SIG-M5 treated with dmso at 0.1 percent for 504 hours (cell line): Measurements from ENCODE around the gene RMC1.
A peak's percentile ranks its signal among the peaks of the same experiment; 100 is the strongest.
"Not testable (repeated sequence)": the region's sequence is repeated elsewhere in the genome, so short reads cannot be mapped to it uniquely, and the experiment has no call there.

Experiments
- DNase-seq: peaks from one replicate; lab custom pipeline; 2025; ENCODE audit not compliant: unreplicated experiment; lab: John Stamatoyannopoulos, UW

RMC1 gene

DNA sequence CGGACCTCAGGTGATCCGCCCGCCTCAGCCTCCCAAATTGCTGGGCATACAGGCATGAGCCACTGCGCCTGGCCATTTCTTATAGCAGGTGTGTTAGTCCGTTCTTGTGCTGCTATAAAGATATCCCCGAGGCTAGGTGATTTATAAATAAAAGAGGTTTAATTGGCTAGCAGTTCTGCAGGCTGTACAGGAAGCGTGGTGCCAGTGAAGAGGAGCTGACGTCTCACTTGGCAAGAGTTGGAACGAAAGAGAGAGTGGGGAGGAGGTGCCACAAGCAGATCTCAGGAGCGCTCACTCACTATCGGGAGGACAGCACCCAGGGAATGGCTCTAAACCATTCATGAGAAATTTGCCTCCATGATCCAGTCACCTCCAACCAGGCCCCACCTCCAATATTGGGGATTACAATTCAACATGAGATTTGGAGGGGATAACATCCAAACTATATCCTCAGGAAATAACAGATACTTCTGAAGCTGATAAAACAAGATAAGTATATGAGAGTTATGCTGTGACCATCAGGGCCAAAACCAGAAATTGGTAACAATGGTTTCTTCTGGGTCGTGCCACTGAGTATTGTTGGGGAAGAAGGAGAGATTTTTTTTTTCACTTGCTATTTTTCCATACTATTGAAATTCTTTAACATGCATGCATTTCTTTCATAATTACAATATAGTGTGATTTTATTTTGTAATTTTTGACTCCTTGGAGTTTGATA is 7.4 kb upstream of the RMC1 start:
- DNase-seq, result no peak

DNA sequence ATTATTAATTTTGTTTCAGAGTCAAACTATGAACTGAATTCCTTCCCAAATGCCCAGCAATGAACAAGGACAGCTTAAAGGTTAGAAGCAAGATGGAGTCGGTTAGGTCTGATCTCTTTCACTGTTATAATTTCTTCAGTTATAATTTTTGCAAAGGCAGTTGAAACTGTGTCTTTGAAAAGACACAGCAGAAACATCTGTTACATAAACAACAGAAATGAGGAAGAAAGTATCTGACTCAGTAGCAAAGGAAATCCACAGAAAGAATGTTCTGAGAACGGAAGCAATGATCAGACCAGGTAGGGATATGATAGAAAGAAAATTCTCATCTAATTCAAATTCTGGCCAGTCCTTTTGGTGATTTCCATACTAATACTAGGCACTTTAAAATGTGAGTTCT is 5.2 kb upstream of the RMC1 start:
- peak; percentile 33 for DNase-seq

DNA sequence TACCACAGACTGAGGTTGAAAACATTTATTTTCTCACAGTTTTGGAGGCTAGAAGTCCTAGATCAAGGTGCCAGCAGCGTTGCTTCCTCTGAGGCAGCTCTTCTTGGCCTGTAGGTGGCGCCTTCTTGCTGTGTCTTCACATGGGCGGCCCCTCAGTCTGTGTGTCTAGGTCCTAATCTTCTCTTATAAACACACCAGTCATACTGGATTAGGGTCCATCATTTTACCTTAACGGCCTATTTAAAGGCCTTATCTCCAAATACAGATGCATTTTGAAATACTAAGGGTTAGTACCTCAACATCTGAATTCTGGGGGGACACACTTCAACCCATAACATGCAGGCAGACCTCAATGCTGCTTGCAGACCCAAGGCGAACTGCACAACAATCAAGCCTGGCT is 4.4 kb upstream of the RMC1 start:
- DNase-seq, result peak; percentile 88

DNA sequence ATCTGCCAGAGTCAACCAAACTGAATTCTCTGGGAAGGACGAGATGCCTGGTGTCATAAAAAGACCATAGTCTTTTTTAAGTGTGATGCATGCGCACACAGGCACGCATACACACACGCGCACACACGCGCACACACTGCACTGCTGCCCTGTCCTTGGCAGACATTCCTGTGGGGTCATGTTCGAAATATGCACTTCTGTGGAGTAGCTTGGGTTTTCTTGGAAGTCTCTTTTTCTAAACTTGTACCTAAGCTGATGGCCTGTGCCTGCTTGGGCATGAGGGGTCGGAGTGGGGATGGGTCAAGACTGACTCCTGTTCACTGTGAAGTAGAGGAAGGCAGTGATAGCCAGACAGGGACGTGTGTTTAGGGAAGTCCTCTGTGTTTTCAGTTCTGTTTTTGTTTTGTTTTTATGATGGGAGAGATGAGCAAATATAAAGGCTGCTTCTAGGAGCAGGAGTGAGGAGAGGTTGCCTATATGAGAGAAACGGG is 4.0 kb upstream of the RMC1 start:
- DNase-seq, result peak; percentile 33

DNA sequence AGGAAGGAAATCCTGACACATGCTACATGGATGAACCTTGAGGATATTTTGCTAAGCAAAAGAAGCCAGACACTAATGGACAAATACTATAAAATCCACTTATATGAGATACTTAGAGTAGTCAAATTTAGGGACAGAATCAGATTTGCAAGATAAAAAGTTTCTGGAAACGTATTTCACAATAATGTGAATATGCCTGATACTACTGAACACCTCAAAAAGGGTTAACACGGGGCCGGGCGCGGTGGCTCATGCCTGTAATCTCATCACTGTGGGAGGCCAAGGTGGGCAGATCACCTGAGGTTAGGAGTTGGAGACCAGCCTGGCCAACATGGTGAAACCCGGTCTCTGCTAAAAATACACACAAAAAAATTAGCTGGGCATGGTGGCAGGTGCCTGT is 1.7 kb upstream of the RMC1 start:
- DNase-seq, result no peak

DNA sequence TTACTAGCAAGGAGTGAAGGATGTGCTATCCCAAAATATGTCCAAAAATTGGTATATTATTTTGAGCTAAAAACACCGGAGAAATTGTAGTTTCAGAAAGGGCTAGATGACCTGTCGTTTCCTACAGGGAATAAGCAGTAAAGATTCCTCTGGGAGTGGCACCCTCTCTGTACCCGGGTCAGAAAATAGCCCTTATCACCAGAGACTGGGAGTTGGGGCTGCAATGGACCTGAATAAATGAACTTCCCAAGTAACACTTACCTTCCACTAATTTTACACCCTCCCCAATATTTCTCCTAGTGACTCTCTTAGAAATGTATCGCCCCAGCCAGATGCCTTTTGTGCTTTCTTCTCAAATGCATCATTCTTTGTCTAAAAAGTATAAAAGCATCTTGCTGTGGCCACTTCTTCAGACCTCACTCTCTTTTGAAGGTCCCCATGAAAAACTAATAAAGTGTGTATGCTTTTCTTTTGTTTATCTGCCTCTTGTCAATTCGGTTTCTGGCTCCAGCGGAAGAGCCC is 734 bp upstream of the RMC1 start:
- no peak for DNase-seq

DNA sequence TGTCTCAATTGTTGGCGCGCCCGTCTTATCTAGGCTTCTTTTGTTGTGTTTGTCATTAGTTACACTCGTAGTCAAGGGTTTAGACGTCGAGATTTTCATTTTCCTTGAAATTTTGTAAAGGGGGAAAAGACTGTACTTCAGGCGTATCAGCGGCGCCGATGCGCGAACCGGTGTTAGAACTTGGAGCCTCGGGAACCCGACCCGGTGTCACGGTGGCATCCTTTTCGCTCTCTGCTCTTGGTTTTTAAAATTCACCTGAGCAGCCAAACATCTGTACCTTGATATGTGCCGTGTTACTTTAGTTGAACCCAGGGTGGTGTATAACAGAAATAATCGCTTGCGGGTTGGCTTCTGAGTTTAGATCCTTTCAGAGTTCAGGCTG is 643 bp downstream of the RMC1 start:
- no peak for DNase-seq

DNA sequence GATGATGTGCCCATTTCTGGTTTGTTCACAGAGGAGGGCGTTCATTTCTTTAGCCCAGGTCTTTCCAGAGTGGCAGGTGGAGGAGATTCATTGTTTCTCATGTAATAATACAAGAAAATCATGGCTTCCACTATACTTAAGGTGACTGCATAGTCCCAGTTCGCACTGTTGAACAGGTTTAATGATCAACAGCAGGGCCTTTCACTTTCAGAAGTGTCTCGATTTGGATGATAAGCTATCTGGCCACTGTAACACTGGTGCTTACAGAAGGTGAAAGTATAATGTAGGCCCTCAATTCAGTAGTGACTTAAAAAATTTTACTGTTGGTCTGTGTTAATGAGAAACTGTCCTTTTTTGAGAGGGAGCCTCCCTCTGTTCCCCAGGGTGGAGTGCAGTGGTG is 1.4 kb downstream of the RMC1 start:
- DNase-seq, result no peak

DNA sequence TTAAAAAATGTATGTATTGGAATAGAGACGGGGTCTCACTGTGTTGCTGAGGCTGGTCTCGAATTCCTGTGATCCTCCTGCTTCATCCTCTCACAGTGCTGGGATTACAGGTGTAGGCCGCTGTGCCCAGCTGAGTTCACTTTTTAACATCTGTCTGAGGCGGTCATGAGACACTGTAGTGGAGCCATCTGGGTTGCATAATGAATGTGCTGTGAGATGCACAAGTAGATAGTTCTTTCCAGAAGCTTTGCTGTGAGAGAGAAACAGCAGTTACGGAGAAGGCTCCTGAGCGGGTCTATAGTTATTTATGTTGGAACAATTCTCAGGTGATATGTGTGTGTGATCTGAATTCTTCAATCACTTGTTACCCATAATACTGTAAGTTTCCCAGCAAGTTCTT is 3.1 kb downstream of the RMC1 start:
- DNase-seq, result no peak

DNA sequence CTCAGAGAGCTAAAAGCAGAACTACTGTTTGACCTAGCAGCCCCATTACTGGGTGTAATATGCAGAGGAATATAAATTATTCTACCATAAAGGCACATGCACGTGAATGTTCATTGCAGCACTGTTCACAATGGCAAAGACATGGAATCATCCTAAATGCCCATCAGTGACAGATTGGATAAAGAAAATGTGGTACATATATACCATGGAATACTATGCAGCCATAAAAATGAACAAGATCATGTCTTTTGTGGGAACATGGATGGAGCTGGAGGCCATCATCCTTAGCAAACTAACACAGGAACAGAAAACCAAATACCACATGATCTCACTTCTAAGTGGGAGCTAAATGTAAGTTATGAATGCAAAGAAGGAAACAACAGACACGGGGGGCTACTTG is 7.6 kb downstream of the RMC1 start:
- DNase-seq, result not testable (repeated sequence)

DNA sequence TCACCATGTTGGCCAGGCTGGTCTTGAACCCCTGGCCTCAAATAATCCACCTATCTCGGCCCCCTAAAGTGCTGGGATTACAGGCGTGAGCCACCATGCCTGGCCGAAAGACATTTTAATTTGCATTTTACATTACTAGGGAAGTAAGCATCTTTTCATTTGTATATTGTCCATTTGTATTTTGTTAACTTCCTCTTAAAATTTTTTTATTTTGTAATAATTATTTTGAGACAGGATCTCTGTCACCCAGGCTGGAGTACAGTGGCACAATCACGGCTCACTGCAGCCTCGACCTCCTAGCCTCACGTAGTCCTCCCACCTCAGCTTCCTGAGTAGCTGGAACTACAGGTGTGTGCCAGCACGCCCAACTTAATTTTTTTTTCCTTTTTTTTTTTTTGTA is 8.9 kb downstream of the RMC1 start:
- not testable (repeated sequence) for DNase-seq

DNA sequence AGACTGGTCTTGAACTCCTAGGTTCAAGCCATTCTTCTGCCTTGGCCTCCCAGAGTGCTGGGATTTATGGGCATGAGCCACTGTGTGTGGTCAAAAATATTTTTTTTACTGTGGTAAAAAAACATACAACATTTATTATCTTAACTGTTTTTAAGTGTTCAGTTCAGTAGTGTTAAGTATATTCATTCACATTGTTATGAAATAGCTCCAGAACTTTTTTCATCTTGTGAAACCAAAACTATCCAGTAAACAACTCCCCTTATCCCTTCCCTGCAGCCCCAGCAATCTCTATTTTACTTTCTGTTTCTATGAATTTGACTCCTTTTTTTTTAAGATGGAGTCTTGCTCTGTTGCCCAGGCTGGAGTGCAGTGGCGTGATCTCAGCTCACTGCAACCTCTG is 9.3 kb downstream of the RMC1 start:
- no peak for DNase-seq

DNA sequence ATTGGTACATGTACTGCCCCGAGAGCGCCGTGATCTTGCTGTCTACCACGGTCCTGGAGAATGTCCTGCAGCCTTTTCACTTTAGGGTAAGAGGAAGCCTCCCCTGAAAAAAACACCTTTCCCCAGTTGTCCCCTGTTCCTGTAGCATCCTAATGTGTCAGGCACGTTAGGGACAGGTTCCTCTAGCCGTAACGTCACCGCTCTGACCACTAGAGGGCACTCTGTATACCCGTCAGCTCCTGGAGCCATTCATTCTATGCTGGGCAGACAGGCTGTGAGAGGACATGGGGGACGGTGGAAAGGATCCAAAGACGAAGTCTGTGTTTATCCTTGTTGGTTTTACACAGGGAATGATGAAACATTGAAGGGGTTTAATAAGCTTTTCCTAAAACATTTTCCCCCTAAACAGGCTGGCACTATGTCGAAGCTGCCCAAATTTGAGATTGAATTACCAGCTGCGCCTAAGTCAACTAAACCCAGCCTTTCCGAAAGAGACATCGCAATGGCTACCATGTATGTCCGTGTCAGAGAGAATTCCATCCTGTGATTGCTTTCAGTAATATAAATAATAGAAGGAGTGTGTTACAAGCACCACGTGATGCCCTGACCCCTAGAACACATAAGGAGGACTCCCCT is 12.7 kb downstream of the RMC1 start:
- DNase-seq, result peak; percentile 75

DNA sequence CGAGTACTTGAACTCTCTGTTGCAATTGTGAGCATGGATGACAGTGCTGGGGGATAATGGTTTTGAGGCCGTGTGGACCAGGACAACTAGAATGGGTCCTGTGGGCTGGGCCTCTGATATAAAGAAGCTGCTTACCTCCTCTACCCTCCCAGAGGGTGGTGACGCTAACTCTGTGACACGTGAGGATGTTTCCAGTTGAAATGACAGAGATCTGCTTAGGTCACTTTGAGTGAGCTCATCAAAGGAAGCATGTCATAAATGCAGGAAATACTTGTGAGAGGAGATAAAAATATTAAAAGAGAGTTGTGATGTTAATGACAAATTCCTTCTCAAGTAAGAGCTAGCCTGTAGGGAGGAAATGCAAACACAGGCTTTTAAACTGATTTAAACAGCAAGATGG is 16.4 kb downstream of the RMC1 start:
- DNase-seq, result no peak

DNA sequence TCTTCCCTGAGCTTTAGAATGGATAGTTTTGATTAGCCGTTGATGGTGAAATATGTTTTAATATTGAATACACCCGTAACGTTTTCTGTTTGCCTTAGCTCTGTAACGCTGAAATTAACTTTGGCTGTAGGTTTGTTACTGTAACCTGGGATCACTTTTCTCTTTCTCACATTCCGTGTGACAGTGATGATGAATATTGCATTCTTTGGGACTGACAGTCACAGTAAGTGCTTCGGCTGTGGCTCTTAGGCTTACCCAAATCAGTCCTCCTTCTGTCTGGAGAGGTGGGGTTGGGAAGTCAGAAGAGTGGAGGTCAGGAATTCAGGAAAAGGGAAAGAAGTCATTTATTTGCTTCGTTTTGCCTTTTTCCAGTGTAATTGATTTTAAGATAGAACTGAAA is 18.0 kb downstream of the RMC1 start:
- no peak for DNase-seq

DNA sequence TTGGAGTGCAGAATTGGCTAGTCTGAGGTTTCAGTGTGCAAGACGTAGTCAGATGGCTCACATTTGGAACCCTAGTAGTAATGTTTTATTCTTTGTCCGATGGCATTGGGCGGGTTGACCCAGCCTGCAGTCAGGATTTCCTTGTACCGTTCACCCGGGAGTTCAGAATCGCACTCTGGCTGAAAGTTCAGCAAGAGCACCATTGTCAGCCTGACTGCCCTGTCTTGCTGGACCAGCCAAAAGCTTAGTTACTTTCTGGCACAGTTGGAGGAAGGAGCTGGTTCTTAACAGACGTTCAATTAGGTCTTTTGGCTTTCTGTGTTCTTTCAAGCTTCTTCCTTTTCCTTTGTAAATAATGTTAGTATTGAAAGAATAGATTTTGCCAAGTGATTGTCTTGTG is 18.6 kb downstream of the RMC1 start:
- no peak for DNase-seq

DNA sequence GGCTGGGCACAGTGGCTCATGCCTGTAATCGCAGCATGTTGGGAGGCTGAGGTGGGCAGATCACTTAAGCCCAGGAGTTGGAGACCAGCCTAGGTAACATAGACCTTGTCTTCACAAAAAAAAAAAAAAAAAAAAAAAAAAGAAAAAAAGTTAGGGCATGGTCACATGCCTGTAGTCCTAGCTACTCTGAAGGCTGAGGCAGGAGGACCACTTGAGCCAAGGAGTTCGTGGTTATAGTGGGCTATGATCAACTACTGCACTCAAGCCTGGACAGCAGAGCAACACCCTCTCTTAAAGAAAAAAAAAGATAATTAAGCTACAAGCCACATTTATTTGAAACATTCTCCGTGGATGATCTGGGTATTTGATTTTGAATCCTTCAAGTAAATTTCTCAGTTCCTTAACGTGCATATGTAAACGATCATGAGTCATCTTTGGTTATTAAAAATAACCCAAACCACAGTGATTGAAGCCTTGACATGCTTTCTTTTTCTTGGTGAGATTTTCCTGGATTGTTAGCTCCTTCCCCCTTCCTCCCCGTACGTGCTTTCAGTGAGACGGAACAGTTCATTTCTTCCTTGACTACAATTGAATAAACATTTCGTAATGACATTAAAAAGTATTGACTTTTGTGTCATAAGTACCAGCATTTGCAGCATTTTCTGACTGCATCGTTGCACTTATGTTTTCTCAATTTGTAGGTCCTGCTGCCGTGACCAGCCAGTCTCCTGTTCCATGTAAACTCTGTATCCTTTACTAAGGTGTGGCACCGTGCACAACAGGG is 20.3 kb downstream of the RMC1 start:
- peak; percentile 66 for DNase-seq

DNA sequence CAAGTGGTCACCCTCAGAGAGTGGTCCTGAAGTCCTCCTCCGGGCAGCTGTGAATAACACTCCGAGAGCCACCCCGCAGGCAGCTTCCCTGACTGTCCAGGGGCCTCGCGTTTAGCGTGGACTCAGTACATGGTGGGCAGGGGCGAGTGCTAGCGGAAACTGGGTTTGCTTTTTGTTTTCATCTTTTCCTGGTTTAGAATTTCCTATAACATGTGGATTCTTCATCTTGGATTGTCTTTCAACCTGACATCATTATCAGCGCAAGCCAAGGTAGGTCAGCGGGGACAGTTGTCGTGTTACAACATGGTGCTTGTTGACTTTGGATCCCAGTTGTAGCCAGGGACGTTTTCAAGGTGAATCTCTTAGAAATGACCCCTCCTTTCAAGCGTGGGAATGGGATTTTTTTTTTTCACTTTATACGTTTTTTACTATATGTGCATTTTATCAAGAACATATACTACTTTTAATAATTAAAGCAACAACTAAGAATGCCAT is 20.9 kb downstream of the RMC1 start:
- DNase-seq, result no peak

DNA sequence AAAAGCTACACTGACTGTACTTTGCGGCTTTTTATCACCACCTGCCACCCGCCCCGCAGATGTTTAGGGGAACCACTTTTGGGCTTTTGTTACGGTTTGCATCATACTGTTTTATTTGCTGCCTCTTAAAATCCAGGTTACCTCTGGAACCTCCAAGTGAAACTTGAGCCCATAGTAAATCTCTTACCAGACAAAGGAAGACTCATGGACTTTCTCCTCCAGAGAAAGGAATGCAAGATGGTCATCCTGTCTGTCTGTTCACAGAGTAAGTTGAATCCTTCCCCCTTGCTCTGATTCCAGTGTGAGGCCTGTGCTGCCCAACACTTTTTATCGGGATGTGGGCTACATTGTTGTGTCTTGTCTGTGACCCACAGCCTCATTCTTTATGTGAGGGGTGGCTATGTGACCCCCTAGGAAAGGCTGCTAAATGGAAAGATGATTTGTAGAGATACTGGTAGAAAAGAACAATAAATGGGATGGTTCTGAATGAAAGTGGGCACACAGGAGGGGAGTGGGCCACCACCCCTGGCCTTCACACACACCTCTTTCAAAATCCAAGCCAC is 23.3 kb downstream of the RMC1 start:
- DNase-seq, result no peak

DNA sequence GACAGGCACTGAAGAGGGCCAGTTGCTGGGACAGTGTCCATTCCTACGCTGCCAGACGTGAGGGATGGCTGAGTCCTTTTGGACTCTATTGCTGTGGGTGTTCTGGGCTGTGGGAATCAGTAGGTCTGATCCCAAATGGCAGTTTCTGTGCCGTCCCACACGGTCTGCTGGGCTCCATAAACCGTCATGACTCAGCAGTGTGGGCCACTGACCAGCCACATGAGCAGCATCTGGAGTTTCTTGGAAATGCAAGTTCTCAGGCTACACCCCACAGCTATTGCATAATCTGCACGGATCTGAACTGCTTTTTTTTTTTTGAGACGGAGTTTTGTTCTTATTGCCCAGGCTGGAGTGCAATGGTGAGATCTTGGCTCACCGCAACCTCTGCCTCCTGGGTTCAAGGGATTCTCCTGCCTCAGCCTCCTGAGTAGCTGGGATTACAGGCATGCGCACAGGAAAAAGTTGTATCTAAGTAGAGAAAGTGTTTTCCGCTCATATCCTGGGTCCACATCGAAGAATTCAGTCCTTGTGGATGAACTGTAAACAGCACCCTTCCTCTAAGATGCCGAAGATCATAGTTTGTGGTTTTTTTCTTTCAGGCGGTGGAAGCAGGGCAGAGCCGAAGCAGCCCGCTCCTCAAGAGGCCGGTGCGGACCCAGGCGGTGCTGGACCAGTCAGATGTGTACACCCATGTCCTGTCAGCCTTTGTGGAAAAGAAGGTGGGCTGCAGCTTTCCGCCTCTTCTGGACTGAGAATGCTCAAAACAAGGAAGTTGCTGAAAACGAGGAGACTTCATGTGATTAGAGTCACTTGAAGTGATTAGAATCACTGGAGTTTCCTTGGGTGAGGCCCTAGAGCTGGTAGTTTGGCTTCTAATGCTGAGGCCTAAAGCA is 25.5 kb downstream of the RMC1 start:
- no peak for DNase-seq
